GM18519 (cell line): ENCODE measurements around the gene MAEA.
"Not testable (repeated sequence)": the region's sequence is repeated elsewhere in the genome, so short reads cannot be mapped to it uniquely, and the experiment has no call there.

Experiments used
- ATAC-seq: cut with Tn5 transposase; IDR thresholded peaks from one replicate; pipeline ENCODE4 v1.9.1; 2021; ENCODE audit warnings: mild to moderate bottlenecking, moderate library complexity; ENCODE audit not compliant: unreplicated experiment, low FRiP score

MAEA gene

GRCh38 chr4:1363513-1363912 is 73.8 kb downstream of the MAEA start:
- no peak for ATAC-seq

- no peak for ATAC-seq
Measured at GRCh38 chr4:1364217-1364616, 74.5 kb downstream of the MAEA start.

- ATAC-seq = no peak
Measured at GRCh38 chr4:1364748-1365147, 75.1 kb downstream of the MAEA start.

GRCh38 chr4:1365271-1366178 is 75.8 kb downstream of the MAEA start:
- no peak for ATAC-seq

- ATAC-seq = no peak
Measured at GRCh38 chr4:1366371-1367229, 76.9 kb downstream of the MAEA start.

- ATAC-seq = no peak
Measured at GRCh38 chr4:1367230-1367935, 77.7 kb downstream of the MAEA start.

GRCh38 chr4:1367936-1368289 is 78.2 kb downstream of the MAEA start:
- ATAC-seq = no peak

- ATAC-seq = no peak
Measured at GRCh38 chr4:1368421-1369090, 78.9 kb downstream of the MAEA start.

GRCh38 chr4:1369091-1369450 is 79.4 kb downstream of the MAEA start:
- ATAC-seq = no peak

GRCh38 chr4:1369479-1370079 is 79.9 kb downstream of the MAEA start:
- ATAC-seq = no peak

GRCh38 chr4:1370321-1371124 is 80.8 kb downstream of the MAEA start:
- no peak for ATAC-seq

- no peak for ATAC-seq
Measured at GRCh38 chr4:1371176-1372165, 81.8 kb downstream of the MAEA start.

GRCh38 chr4:1372576-1372975 is 82.9 kb downstream of the MAEA start:
- ATAC-seq = not testable (repeated sequence)

- no peak for ATAC-seq
Measured at GRCh38 chr4:1373892-1374705, 84.4 kb downstream of the MAEA start.

GRCh38 chr4:1374706-1375045 is 85.0 kb downstream of the MAEA start:
- ATAC-seq = no peak

- no peak for ATAC-seq
Measured at GRCh38 chr4:1375051-1375721, 85.5 kb downstream of the MAEA start.
